GM19043 (cell line): ENCODE measurements around the gene ATG7.
"Not testable (repeated sequence)": the region's sequence is repeated elsewhere in the genome, so short reads cannot be mapped to it uniquely, and the experiment has no call there.

ENCODE experiments used
- ATAC-seq: cut with Tn5 transposase; IDR thresholded peaks from one replicate; pipeline ENCODE4 v1.9.1; 2021; ENCODE audit warnings: low read depth; ENCODE audit not compliant: unreplicated experiment

The ATG7 gene

GRCh38 chr3:11522953-11523571, 250.9 kb downstream of the ATG7 start:
- no peak for ATAC-seq

GRCh38 chr3:11523572-11524101, 251.4 kb downstream of the ATG7 start:
- no peak for ATAC-seq

GRCh38 chr3:11526121-11526520, 253.9 kb downstream of the ATG7 start:
- not testable (repeated sequence) for ATAC-seq

DNA sequence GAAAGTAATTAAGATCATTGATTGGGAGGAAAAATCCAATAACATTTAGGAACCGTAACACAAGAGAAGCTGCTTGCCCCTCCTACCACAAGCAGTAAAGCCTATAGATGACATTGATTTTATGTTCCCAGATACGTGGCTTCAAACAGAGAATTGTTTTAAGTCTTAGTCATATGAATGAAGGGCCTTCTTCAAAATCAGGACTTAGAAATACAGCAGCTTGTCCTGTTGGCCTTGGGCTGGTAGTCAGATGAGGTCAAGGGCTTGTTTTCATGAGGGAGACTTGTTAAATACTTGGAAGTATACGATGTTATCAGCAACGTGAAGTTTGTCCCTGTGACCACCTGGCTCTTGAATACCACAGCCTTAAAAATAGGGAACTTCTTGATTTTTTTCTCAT, 257.1 kb downstream of the ATG7 start:
- no peak for ATAC-seq

GRCh38 chr3:11530153-11530721, 258.0 kb downstream of the ATG7 start:
- ATAC-seq = no peak

DNA sequence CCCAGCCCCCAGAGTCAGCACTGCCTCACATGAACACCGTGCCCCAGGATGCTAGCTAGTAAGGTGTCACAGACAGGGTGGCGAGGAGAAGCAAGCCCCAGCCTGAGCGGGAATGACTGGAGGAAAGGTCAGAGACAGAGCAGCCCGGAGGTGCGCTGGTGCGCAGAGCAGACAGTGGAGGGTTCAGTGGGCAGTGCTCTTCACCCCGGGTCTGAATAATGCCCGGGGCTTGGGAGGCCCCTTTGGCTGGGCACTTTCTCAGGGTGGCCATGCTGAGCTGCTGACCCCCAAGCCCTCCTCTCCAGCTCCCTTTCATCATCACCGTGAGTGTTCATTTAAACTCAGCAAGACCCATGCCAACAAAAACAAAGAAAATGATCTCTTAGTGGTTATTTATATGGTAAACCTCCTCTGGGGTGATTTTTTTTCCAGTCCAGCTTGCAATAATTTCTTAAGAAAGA, 260.8 kb downstream of the ATG7 start:
- ATAC-seq = no peak

DNA sequence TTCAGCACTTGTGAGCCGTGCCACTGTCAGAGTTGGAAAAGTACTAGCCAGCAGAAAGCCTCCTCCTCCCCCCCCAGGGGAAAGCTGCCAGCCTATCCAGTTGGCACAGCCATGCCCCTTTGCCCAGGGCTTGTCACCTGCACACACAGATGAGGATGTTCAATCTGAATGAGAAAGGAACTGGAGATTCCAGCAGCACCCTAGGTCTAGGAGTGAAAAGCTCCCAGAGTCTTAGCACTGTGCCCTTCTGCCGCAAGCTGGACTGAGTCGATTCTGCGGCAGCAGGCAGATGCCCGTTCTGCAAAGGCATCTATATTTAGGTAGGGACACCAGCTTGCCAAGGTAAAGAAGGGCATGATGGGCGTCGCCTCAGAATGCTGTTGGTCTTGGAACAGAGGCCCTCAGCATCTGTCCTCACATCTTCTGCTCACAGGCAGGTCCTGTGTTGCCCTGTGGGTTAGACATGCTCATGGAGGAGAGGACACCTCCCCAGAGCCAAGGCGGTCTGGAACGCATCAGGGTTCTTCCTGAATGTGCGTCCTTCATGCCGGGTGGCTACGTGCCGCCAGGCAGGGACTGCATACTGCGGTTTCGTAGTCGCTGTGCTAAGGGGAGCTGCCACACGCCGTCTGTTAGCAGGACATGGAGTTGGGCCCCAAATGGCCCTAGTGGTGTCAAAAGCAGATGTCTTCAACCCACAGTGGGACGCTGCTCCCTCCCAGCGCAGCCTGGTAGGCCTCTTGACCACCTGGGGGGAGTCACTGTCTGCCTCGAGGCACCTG, 262.0 kb downstream of the ATG7 start:
- no peak for ATAC-seq

GRCh38 chr3:11534793-11535101, 262.6 kb downstream of the ATG7 start:
- no peak for ATAC-seq

DNA sequence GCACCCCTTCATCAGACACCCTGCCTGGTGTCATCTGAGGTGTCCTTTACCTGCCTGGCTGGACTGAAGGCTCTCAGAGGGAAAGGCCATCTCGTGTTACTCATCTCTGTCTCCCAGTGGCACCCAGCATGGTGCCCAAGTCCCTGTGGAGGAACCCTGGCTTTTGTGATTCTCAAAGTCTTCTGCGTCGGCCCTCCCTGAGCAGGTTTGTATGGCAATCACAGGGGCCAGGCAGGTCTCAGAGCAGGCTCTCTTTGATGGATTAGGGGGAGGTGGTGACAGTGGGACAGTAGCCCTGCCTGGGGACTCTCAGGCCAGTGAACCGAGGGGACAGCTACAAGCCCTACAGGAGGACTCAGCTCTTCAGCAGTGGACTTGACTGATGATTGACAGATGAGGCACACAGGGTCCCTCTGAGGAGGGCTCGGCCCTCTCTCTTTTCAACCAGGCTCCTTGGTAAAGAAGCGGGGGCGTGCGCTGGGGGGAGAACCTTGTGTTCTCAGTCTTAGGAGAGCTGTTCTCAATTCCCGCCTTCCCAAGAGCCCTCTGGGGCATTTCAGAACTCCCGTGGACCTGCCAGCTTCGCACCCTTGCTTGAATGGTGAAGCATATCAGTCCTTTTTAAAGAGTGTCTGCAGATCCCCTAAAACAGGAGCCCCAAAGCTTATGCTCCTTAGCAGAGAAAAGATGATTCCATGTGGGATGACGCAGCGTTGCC, 263.2 kb downstream of the ATG7 start:
- no peak for ATAC-seq

- ATAC-seq = no peak
Observed at GRCh38 chr3:11536132-11536935, 264.1 kb downstream of the ATG7 start.

DNA sequence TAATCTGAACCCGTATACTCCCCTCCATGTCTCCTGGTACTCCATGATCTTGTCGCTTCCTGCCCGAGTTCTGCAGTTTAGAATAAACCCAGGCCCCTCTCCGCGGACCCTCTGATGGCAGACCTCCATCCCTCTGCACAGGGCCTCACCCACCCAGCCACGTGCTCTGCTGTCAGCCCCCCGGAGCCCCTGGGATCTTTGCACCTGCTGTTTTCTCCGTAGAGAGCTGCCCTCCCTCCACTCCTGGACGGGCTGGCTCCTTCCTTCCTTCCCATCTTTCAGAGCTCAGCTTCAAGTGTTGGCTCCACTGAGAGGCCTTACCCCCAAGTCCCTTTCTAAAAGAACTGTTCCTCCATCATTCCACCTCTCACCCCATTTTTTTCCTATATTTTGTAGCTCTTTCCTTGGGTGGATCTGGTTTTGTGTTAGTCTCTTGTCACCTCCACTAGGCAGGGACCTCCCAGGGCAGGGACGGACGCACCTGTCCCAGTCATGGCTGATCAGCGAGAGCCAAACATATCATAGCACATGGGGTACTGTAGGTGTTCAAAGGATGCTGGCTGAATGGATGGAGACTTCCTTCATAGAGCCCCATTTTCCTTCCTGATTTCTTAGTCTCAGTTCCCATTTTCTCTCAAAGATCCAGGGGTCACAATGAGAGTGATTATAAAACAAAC, 264.9 kb downstream of the ATG7 start:
- ATAC-seq = no peak

DNA sequence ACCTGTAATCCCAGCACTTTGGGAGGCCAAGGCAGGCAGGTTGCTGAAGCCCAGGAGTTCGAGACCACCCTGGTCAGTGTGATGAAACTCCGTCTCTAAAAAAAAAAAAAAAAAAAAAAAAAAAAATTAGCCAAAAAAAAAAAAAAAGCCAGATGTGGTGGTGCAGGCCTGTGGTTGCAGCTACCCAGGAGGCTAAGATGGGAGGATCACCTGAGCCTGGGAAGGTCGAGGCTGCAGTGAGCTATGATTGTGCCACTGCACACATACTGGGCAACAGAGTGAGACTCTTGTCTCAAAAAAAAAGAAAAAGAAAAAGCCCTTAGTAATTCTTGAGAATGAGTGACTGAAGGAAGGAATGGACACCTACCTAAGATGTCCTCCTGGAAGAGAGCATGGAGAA, 266.4 kb downstream of the ATG7 start:
- ATAC-seq = no peak

GRCh38 chr3:11539218-11539617, 267.0 kb downstream of the ATG7 start:
- ATAC-seq = no peak

DNA sequence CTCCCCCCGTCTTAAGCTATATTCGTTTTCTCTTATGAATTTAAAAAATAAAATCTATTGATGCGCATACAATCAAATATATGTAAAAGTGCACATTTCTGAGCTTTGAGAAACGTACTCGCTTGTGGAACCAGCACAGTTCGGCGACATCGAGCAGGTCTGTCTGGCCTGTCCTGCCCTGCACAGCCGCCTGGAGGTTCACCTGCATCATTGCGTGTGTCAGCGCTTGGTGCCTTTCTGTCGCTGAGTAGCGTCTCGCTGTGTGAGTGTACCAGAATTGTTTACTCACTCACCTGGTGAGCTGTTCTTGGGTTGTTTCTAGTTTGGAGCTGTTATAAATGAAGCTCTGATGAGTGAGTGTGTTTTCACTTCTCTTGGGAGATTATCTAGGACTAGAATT, 267.5 kb downstream of the ATG7 start:
- no peak for ATAC-seq

DNA sequence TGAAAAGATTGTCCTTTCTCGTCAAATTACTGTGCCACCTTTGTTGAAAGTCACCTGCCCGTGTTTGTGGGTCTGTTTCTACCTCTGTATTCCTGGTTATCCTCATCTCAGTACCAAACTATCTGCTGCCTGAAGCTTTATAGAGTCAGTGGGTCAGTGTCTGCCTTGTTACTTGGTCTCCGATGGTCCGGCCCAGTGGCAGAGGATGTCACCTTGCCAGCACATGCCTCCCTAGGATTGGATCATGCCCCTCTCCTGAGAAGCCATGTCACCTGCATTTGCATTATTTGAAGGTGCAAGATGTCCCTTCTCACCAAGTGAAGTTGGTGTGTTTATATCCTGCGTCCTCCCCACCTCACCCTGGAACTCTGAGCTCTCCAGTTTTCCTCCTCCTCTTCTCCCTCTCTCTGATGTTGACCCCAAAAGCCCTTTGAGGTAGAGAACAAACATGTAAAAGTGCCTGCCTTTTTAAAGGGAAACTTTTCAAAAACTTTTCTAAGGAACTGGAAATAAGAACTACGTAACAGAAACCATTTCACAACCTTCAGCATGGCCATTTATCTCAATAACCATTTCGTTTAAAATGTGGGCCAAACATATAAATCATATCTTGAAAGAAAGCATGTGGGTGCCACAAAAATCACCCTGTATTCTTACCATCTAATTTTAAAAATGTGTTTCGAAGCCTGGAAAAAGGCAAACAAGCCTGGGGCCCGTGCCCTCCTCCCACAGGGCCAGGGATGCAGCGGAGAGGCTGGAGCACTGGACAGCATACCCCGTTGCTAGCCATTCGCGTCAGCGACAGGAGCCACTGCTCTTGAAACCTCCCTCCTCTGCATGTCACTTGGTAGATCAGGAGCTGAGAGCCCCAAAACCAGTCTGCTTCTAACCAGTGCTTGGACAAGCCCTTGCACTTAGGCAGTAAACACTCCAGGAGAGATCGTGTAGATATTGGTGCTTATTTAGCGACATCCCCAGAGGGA, 269.4 kb downstream of the ATG7 start:
- no peak for ATAC-seq

GRCh38 chr3:11542551-11542950, 270.4 kb downstream of the ATG7 start:
- no peak for ATAC-seq

GRCh38 chr3:11543141-11543947, 271.1 kb downstream of the ATG7 start:
- ATAC-seq = no peak

DNA sequence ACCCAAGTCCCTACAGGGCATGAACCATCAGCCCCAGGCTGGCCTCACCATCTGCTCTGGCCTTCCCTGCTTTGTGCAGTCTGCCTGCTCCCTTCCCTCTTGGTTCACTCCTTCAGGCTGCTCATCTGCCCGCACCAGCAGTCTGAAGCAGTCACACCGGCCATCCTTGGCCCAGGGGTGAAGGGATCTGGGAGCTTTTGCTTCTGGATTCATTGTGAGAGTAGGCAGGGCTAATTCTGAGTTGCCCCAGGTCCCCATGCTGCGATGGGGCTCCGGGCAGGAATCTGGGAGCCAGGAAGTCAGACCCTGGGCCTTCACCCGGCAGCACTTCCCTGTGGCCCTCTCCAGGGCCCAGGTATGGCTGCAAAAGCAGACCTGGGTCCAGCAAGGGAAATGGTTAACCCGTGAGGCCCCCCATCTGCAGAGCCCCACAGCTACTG, 271.8 kb downstream of the ATG7 start:
- ATAC-seq = no peak
